Esophagus muscularis mucosa (tissue), 4 donors: Measurements from ENCODE around the gene CCDC185.

Source experiments
- EP300 ChIP-seq: sonication (generic); formaldehyde crosslinking; IDR thresholded peaks from one replicate; pipeline ENCODE4 v1.6.1; 2017; ENCODE audit warnings: antibody characterized with exemption
- POLR2A ChIP-seq: fragments of 450-650 bp; IDR thresholded peaks from one replicate; pipeline ENCODE4 v1.6.1; 2017; ENCODE audit warnings: antibody characterized with exemption, moderate library complexity, mild to moderate bottlenecking, low read depth
- POLR2AphosphoS5 ChIP-seq, 2 donors: sonication (generic); formaldehyde crosslinking; IDR thresholded peaks; one replicate each; pipeline ENCODE4 v1.6.1; 2017; ENCODE audit warnings: antibody characterized with exemption in 2 of 2
- TF ChIP-seq, protein P1 (sequence below), 3 experiments: fragments of 200-600 bp in 2 of 3; fragments of 450-650 bp in 1 of 3; sonication (generic) in 2 of 3; IDR thresholded peaks; one replicate each; pipeline ENCODE4 v1.5.1; 2017 to 2019; ENCODE audit warnings: antibody characterized with exemption in 3 of 3, mild to moderate bottlenecking in 2 of 3, moderate library complexity in 1 of 3

- TF ChIP-seq EP300 (no peak), POLR2A (no peak), POLR2AphosphoS5 (IDR thresholded peaks at IDR 0.05) (no peak)
- TF ChIP-seq, protein P1, sequence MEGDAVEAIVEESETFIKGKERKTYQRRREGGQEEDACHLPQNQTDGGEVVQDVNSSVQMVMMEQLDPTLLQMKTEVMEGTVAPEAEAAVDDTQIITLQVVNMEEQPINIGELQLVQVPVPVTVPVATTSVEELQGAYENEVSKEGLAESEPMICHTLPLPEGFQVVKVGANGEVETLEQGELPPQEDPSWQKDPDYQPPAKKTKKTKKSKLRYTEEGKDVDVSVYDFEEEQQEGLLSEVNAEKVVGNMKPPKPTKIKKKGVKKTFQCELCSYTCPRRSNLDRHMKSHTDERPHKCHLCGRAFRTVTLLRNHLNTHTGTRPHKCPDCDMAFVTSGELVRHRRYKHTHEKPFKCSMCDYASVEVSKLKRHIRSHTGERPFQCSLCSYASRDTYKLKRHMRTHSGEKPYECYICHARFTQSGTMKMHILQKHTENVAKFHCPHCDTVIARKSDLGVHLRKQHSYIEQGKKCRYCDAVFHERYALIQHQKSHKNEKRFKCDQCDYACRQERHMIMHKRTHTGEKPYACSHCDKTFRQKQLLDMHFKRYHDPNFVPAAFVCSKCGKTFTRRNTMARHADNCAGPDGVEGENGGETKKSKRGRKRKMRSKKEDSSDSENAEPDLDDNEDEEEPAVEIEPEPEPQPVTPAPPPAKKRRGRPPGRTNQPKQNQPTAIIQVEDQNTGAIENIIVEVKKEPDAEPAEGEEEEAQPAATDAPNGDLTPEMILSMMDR (IDR thresholded peaks at IDR 0.05), result no peak
Measured at GRCh38 chr1:223429821-223430220, 36.6 kb downstream of the CCDC185 start.
